HG03066 (cell line): ENCODE results near the gene CMTM7.
"Not testable (repeated sequence)": the region's sequence is repeated elsewhere in the genome, so short reads cannot be mapped to it uniquely, and the experiment has no call there.

Experiments used
- ATAC-seq: cut with Tn5 transposase; IDR thresholded peaks from one replicate; pipeline ENCODE4 v1.9.1; 2021; ENCODE audit warnings: low read depth; ENCODE audit not compliant: unreplicated experiment

The CMTM7 gene

GRCh38 chr3:32379831-32380500 is 11.7 kb upstream of the CMTM7 start:
- ATAC-seq, result no peak

DNA sequence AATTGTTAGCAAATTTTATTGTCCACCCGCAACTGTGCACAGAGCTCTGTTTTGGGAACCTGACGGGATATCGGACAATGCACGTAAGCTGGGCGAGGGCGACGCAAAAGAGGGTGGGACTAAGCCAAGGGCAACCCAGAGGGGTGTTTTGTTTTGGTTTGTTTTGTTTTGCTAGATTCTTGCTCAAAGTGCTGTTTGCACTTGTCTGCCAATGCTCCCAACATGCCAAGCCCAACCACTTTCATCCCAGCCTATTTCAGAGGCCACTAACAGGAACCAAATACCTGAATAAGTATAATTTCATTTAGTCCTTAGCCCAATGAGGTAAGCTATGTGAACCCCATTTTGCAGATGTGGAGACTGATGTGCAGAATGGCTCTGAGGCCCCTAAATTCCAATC is 9.7 kb upstream of the CMTM7 start:
- ATAC-seq, result no peak

- ATAC-seq, result no peak
These were observed 8.4 kb upstream of the CMTM7 start for GRCh38 chr3:32383136-32383711.

DNA sequence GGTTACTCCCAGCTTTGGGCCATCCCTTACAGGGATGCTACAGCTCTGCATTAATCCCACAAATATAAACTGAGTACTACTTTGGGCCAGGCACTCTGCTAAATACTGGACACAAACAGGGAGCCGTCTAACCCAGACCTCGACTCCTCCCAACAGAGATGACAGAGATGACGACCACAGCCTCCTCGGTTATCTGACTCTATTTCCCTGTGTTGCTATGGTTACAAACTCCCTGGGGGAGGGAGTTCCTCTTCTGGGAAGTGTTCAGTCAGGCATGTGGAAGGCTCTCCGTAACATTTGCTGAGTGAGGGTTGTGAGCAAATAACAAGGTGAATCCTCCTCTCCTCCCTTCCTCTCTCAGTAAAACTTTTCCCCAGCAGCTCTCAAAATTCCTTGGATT is 6.7 kb upstream of the CMTM7 start:
- no peak for ATAC-seq

GRCh38 chr3:32387512-32387911 is 4.1 kb upstream of the CMTM7 start:
- ATAC-seq, result no peak

GRCh38 chr3:32389577-32389976 is 2.1 kb upstream of the CMTM7 start:
- not testable (repeated sequence) for ATAC-seq

GRCh38 chr3:32392536-32393302 is 1.1 kb downstream of the CMTM7 start:
- ATAC-seq, result peak; percentile 9

- no peak for ATAC-seq
These were observed 3.8 kb downstream of the CMTM7 start for GRCh38 chr3:32395496-32395895.

DNA sequence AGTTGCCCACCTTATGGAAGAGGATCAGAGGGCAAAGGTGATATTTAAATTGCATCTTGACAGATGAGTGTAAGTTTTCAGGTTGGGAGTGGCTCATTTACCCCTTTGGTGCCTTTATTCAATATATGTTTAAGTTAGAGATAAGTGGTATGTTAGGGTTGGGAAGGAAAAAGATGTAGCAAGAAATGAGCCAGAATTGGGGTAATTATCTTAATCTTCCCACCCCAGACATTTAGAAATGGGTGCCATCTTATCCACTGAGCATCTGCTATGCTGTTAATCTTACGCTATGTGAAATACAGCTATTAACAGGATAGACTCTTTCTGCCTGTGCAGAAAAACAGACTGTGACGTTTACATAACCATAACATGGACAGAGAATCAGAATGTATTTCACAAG is 6.3 kb downstream of the CMTM7 start:
- no peak for ATAC-seq

GRCh38 chr3:32398531-32398930 is 6.9 kb downstream of the CMTM7 start:
- ATAC-seq, result no peak

GRCh38 chr3:32399030-32399620 is 7.5 kb downstream of the CMTM7 start:
- ATAC-seq, result no peak

DNA sequence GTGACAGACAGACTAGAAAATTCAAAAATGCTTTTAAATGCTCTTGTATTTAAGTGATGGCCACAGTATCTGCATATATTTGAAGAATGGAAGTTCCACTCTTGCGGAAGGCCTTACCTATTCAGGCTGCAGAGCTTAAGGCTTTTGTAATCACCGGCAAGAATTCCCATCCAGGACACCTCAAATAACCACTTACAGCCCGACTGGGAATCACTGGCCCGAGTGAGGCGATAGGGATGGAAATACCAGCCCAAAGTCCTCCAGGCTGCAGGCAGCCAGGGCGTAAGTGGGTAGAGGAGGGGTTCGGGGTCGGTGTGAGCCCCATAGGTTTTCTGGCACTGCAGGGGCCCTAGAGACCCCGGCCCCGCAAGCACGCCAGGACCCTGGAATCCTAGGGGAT is 9.5 kb downstream of the CMTM7 start:
- no peak for ATAC-seq

DNA sequence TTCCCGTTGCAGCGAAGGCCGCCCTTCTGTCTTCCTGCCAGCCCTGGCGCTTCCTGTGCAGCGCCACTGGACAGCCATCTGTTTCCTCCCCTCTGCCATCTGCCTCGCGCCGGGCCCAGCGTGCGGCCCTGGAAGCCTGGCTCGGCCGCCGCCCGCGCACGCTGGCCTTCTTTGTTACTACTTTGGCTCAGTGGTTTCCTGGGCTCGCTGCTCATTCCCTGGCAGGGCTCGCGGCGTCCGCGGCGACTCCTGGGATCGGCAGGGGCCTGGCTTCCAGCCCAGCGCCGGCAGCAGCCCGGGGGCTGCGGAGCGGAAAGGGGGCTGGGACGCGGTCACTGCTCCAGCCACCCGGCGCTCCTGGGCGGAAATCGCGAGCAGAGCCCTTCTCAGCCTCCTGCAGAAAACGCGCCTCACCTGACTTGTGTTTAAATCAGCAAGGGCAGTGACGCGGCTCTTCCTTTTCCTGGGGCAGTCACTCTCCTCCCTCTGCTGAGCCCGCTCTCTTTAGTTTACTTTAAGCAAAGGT is 10.0 kb downstream of the CMTM7 start:
- peak; percentile 71 for ATAC-seq

DNA sequence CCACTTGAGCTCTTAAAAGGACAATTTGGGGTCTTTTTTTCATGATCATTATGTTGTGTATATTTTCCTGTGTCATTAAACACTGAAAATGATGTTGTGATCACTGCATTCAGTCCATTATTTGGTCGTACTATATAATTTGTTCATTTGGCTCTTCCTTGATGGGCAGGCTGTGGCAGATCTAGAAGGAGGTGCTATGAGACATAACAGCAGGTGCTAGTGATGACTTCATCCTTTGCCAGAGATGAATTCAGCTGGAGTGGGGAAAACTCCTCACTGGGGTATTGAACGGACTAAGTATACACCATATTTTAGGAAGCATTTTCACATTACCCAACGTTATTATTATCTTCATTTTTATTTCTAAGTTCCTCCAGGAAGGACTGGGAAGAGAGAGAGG is 12.0 kb downstream of the CMTM7 start:
- ATAC-seq, result no peak

DNA sequence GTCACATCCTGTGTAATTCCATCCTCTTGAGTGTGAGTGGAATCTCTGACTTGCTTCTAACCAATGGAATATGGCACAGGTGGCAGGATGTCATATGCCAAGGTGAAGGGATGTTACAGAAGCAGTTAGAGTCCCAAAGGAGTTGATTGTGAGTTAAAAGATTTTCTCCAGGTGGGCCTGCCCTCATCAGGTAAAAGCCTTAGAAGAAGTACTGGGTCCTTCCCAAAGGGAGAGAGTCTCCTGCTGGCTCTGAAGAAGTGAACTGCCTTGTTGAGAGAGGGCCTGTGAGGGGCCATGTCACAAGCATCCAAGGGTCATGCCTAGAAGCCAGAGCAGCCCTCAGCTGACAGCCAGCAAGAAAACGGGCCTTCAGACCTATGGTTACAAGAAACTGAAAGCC is 13.1 kb downstream of the CMTM7 start:
- no peak for ATAC-seq

DNA sequence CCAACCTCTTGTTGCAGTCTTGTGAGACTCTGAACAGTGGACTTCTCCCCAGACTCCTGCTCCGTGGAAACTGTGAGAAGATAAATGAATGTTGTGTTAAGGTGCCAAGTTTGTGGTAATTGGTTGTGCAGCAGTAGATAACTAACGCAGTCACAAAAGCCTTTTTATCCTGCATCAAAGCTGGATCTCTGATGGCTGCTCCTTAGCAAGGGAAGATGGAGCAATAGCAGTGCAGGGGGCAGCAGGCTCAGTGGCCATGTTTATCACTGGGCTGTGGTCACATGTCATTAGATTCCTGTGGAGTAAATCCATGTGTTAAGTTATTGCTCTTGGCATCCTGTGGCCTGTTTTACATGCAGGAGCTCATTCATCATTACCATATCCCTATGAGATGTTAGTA is 13.5 kb downstream of the CMTM7 start:
- ATAC-seq, result no peak

GRCh38 chr3:32405711-32406323 is 14.2 kb downstream of the CMTM7 start:
- ATAC-seq, result no peak

- ATAC-seq, result no peak
These were observed 15.1 kb downstream of the CMTM7 start for GRCh38 chr3:32406486-32407408.

DNA sequence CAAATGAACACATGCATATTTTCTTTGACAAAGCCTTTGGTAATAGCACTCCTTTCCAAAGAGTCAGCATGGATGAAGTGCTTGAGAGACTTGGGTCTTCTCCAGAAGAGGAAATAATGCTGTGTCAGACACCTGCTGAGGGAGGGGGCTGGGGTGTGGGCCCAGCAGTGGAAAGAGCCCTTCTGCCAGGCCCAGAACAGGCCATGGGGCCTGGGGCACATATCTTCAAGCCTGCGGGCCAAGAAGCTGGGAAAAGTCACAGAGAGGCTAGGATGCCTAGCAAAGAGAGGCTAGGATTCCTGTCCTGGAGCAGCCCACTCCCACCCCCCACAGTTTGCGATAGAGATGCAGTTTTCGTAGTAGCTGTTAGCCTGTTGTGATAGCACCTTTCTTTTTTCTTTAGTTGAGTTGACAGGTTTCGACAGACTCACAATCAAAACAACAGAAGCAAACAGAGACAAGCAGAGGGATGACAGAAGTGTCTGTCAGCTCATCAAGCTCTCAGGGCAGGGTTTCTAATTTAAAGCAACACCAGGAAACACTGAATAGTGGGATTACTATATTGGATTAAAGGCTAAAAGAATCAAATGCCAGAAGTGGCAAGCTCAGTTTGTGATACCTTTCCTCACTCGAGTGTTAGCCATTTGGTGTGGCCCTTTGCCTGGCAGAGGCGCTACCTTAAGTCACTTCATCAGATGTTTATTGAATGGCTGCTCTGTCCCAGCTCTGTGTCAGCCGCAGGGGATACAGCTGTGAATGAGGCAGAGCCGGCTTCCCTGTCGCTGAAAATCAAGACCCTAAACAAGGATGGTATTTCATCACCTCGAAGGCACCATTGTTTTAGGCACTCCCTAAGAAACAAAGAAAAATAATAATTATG is 19.0 kb downstream of the CMTM7 start:
- ATAC-seq, result no peak
